ENCODE data around the gene DOK4.

Gene DOK4

DNA sequence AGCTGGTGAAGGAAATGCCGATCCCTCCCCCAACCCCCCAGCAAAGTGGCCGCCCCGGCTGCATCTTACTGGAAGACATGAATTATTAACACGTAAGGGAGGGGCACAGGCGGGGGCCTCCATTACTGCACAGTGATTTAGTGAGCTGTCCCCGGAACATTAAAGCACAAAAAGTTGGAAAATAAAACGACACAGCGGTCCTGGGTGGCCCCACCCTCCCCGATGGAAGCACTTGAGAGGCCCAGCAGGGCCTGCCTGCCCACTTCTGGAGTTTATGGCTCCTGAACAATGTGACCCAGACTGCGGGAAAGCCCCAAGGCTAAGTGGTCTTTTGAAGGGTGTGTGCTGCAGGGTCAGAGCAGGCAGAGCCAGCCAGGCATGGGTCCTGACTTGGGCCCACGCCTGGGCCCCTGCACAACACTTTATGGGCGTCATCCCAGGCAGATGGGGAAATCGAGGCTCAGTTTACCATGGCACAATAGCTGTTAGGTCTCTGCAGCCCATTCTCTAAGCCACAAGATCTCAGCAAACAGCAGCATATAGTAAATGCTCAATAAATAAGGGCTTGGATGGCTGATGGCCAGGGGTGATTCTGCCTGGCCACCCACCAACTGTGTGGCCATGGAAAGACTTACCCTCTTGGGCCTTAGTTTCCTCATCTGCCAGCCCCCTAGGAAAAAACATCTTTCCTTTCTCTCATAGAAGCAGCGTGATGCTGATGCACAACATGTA is 27.2 kb upstream of the DOK4 start:
- no peak overlapping the region for H3K4me3 ChIP-seq (ENCODE audit: low read length)
- DNase-seq (ENCODE audit: low read depth) = no peak
- TF ChIP-seq, protein P1, sequence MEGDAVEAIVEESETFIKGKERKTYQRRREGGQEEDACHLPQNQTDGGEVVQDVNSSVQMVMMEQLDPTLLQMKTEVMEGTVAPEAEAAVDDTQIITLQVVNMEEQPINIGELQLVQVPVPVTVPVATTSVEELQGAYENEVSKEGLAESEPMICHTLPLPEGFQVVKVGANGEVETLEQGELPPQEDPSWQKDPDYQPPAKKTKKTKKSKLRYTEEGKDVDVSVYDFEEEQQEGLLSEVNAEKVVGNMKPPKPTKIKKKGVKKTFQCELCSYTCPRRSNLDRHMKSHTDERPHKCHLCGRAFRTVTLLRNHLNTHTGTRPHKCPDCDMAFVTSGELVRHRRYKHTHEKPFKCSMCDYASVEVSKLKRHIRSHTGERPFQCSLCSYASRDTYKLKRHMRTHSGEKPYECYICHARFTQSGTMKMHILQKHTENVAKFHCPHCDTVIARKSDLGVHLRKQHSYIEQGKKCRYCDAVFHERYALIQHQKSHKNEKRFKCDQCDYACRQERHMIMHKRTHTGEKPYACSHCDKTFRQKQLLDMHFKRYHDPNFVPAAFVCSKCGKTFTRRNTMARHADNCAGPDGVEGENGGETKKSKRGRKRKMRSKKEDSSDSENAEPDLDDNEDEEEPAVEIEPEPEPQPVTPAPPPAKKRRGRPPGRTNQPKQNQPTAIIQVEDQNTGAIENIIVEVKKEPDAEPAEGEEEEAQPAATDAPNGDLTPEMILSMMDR (conservative IDR thresholded peaks at IDR 0.05; ENCODE audit: low read depth, low read length) = no peak

DNA sequence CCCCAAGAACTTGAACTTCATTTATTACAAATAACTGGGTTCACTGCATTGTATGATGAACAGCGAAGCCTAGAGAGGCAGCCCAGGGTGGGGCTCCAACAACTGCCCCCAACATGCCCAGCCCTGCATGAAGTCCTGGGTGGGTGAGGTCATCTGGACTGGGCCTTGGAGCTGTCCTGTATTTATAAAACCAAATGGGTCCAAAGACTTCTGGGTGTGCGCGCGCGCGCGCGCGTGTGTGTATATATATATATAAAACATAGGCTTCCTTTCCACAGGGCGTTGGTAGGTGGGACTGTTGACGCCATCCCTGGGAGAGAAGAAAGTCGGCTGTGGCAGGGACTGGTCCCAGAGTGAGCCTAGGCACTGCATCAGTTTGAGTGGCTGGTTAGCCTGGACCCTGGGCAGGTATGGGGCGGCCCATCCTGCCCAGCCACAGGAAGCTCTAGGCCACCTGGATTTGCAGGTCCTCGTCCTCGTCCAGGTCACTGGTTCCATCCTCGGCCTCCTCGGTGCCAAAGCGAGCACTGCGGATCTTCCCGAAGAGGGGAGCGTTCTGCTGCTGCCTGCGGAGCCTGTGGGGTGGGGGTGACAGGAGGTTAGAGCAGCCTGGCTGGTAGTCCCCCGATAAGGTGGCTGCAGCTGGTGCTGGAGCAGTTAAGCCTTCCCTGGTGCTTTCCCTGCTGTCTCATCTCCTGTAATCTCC is 26.2 kb upstream of the DOK4 start:
- no peak overlapping the region for H3K4me3 ChIP-seq (ENCODE audit: low read length)
- TF ChIP-seq, protein P1 (conservative IDR thresholded peaks at IDR 0.05; ENCODE audit: low read depth, low read length) = no peak
- no peak for DNase-seq (ENCODE audit: low read depth)

DNA sequence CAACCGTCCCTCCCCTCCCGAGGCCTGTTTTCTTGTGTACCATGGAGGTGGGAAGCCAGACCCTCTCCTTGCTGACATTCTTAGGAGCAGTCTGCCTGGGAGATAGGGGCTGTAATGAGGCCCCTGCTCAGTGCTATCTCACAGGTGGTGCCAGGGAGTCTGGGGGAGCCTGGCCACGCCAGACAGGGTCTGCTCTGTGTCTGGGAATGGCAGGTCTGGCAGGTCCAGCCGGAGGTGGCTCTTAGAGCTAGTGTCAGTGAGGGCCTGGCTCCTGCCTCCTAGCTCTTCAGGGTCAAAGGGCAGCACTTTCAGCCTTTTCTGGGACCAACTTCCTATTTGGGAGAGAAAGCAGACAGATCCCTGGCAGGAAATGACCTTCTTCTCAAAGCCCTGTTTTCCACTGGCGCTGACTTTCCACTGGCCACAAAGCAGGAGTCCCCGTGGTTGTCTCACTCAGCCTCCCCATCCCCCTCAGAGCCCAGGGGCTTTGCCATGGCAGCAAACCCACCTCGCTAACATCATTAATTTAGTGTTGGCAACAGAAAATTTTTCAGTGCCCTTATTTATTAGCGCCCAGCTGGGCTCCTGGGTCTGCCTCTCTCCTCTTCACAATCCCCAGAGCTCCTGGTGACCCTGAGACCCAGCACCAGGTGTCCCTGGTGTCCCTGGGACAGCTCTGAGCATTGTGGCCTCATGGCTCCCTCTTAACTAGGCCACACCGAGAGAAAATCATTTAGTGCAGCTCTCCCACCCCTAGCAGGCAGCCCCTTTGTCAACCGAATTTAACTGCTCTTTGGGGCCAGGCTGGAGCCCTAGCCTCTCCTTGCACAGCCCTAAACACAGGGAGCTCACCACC is 24.0 kb upstream of the DOK4 start:
- no peak for DNase-seq (ENCODE audit: low read depth)
- H3K4me3 ChIP-seq (ENCODE audit: low read length) = no peak overlapping the region
- TF ChIP-seq, protein P1 (conservative IDR thresholded peaks at IDR 0.05; ENCODE audit: low read depth, low read length) = no peak

DNA sequence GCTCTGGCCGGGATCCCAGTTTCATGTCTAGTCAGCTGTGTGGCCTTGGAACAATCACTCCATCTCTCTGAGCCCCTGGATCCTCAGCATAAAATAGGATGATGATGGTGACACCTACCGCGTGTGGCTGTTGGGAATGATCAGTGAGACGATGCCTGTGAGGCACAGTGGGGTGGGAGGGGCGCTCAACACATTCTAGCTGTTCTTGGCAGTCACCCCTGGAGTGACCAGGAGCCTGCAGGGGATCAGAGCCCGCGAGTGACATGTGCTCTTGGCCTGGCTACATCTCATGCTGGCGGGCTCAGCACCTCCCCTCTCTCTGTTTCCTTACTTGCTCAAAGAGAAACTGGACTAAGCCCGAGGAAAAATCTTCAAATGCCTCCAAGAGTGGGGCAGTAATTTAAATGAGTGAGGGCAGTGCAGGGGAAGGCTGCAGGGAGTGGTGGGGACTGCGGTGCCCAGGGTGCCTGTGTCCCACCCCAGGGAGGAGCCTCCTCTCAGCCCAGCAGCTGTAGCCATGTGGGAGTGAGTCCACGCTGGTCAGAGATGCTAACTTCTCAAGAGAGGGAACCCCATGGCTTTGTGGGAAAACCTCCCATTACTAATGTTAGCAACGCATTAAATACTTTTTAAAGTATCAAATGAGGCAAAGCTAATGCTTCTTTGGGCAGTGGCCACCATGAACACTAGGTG is 23.1 kb upstream of the DOK4 start:
- no peak overlapping the region for H3K4me3 ChIP-seq (ENCODE audit: low read length)
- TF ChIP-seq, protein P1 (conservative IDR thresholded peaks at IDR 0.05; ENCODE audit: low read depth, low read length) = no peak
- DNase-seq (ENCODE audit: low read depth) = no peak

DNA sequence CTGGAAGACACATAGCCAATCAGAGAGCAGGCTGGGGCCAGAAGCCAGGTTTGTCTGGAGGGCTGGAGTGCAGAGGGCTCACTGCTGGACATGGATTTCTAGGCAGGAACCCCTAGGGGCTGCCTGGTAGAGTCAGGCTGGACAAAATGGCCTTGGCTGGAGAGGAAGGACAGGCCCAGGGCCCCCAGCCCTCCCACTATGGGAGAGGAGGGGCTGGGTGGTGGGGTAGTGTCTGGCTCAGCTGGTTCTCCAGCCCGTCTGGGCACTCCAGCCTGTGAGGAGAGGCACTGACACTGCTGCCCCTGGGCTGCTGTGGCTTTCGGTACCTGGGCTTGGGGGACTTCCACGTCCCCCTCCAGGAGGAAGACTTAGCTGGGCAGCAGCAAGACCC is 21.7 kb upstream of the DOK4 start:
- TF ChIP-seq, protein P1 (conservative IDR thresholded peaks at IDR 0.05; ENCODE audit: low read depth, low read length) = no peak
- no peak overlapping the region for H3K4me3 ChIP-seq (ENCODE audit: low read length)

DNA sequence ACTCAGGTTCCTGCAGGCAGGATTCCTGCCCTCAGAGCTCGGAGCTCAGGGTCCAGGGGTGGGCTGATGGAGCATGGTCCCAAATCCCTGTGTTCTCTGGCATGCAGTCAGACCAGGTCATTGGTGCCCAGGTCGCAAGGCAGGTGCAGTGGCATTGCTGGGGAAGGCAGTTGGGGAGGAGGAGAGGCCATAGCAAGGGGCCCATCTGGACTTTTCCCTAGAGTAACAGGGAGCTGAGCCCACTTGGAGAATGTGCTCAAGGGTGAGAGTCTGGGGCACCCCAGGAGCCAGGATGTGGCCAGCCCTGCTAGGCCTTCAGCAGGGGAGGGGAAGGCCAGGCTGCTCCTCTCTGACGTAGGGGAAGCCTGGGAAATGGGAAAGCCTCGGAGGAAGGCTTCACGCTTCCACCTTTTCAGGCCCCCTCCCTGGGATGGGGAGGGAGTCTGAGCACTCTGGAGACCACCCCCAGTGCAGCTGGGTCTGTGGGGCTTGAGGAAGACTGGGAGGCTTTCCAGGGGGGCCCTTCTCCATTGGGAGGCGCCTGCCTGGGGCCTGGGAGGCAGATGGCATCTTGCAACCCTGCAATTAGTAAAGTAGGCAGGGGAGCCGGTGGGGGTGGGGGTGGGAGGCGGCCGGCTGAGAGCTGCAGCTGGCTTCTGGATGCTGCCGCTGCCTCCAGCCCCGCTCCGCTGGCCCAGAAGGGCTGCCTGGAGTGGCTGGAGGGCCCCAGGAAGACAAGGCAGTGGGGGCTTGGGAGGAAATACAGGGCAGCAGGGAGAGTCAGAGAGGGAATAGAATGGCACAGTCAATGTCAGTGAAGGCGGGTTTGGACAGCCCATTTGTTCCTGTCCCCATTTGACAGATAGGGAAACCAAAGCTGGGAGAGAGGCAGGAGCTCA is 21.1 kb upstream of the DOK4 start:
- DNase-seq (ENCODE audit: low read depth) = no peak
- TF ChIP-seq, protein P1 (conservative IDR thresholded peaks at IDR 0.05; ENCODE audit: low read depth, low read length) = no peak
- no peak overlapping the region for H3K4me3 ChIP-seq (ENCODE audit: low read length)

More for the DNA sequence above, 21.7 kb upstream of the DOK4 start:
- DNase-seq (ENCODE audit: low read depth) = no peak
